HFFc6 (cell line): ENCODE results near the gene PARD3B. TPM values are rescaled to one million over a fixed set of nuclear protein-coding genes. Genes with fewer than 3 reads are reported as not detected.

Experiments
- DNase-seq: peaks from one replicate; pipeline ENCODE4 v3.0.0-alpha.2; 2018
- H3K27ac Mint-ChIP-seq: 2 replicates; pipeline ENCODE4 v1.8.0; 2020; ENCODE audit warnings: mild to moderate bottlenecking, mixed read lengths
- H3K27me3 Mint-ChIP-seq: 2 replicates; pipeline ENCODE4 v1.8.0; 2021; ENCODE audit warnings: mild to moderate bottlenecking, moderate library complexity, mixed read lengths; ENCODE audit not compliant: insufficient read depth
- H3K36me3 Mint-ChIP-seq: 2 replicates; pipeline ENCODE4 v1.8.0; 2021; ENCODE audit warnings: low read depth, mixed read lengths
- H3K4me1 Mint-ChIP-seq: 2 replicates; pipeline ENCODE4 v1.8.0; 2020; ENCODE audit warnings: low read depth, mixed read lengths
- H3K4me3 Mint-ChIP-seq: 2 replicates; pipeline ENCODE4 v1.8.0; 2020; ENCODE audit warnings: mild to moderate bottlenecking, moderate library complexity, mixed read lengths
- H3K9me3 Mint-ChIP-seq: 2 replicates; pipeline ENCODE4 v1.8.0; 2020; ENCODE audit warnings: mild to moderate bottlenecking, mixed read lengths
- total RNA-seq, 6 experiments: library from RNA; stranded (reverse); fragmentation: NEBNext Ultra II Directional; extraction: Animal tissue kit (Norgen Biotek cat#: 25700); gene quantifications; 2 replicates in 1 of 6; 3 replicates in 5 of 6; pipeline ENCODE4 v1.2.3, GENCODE V29; 2021
- TF ChIP-seq, protein P1 (sequence below): fragments of 200-600 bp; sonication (generic); IDR thresholded peaks from 2 replicates; pipeline ENCODE4 v1.5.0; 2021; ENCODE audit warnings: antibody characterized with exemption, mild to moderate bottlenecking

PARD3B gene
- total RNA-seq, 6 experiments from 2014 or later, result 14.0 to 22.4 (median 15.3) TPM

DNA sequence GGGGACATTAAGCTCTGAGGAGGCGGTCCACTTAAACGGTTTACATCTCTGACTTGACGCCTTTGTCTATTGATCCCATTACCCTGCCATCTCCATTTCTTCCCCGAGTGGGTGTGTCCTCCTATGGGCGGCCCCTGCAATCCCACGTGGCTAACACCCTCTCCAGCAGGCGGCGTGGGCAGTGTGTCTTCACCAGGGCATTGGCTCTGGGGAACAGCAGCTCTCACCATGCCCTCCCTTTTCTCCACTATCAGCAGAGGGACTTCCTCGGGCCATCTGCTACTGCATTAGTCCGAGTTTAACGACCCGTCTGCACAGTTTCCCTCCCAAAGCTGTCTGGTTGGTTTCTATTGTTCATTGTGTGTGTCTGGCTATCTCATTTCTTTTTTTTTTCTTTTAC lies 625.1 kb downstream of the PARD3B start:
- peaks cover 2% of the 10 kb centered on the region; the same call in 1 of the 2 replicates for H3K27me3 Mint-ChIP-seq
- peaks cover 14% of the 10 kb centered on the region for H3K36me3 Mint-ChIP-seq
- no peak for DNase-seq
- peaks cover 4% of the 10 kb centered on the region; the same call in 1 of the 2 replicates for H3K4me1 Mint-ChIP-seq
- H3K9me3 Mint-ChIP-seq, result no peaks in the 10 kb centered on the region
- H3K27ac Mint-ChIP-seq, result no peak overlapping the region
- TF ChIP-seq, protein P1, sequence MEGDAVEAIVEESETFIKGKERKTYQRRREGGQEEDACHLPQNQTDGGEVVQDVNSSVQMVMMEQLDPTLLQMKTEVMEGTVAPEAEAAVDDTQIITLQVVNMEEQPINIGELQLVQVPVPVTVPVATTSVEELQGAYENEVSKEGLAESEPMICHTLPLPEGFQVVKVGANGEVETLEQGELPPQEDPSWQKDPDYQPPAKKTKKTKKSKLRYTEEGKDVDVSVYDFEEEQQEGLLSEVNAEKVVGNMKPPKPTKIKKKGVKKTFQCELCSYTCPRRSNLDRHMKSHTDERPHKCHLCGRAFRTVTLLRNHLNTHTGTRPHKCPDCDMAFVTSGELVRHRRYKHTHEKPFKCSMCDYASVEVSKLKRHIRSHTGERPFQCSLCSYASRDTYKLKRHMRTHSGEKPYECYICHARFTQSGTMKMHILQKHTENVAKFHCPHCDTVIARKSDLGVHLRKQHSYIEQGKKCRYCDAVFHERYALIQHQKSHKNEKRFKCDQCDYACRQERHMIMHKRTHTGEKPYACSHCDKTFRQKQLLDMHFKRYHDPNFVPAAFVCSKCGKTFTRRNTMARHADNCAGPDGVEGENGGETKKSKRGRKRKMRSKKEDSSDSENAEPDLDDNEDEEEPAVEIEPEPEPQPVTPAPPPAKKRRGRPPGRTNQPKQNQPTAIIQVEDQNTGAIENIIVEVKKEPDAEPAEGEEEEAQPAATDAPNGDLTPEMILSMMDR, result no peak
- H3K4me3 Mint-ChIP-seq, result no peak overlapping the region

DNA sequence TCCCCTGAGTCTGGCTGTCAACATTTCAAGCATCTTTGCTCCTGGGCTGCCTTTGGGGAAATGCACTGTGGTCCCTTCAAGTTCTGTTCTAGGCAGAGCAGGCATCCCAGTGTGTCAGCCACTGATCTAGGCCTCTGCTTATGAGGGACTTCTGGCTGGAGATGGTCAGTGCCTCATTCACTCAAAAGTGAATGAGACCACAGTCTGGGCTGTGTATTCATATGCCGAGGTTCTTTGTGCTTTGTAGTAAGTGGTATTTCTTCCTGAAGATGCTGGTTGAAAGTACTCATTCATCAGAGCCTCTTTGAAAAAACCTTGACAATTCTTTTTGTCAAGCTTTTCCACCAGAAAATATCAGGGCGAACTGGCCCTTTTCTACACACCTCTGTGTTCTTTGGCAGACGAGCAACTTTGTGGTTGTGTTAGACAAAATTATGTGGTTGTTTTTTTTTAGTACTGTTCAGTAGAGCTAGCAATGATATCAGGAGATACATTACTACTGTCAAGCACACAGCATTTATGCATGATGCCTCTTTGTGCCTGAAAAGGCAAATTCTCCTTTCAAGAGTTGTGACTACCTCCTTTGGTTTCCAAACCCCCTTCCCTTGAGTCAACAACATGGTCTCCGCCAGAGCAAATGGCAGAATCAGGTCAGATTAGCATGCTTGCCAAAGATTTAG lies 626.1 kb downstream of the PARD3B start:
- Mint-ChIP-seq H3K36me3 (peaks cover 8% of the 10 kb centered on the region), H3K27ac (no peak overlapping the region), H3K4me3 (no peak overlapping the region), H3K9me3 (no peaks in the 10 kb centered on the region), H3K4me1 (peaks cover 7% of the 10 kb centered on the region), H3K27me3 (peaks cover 2% of the 10 kb centered on the region; the same call in 1 of the 2 replicates)
- TF ChIP-seq, protein P1, result no peak
- DNase-seq, result no peak

DNA sequence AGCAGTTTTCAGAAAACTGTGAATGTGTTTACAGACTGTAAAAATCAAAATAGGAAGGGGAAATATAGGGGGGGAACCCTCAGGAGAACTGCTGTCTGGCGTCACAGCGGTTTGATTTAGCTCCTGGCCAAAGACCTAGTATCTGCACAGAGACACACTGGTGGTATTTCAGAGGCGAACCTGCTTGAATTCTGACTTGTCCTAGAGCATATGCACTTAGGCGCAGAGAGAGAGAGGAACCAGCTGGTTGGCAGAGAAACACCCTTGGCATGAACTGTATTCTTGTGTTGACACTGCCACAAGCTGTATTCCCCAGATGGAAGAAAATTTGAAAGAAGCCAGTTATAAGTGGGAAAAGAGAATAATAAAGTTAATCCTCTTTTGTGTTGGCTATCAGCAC lies 630.6 kb downstream of the PARD3B start:
- DNase-seq, result no peak
- TF ChIP-seq, protein P1, result no peak
- Mint-ChIP-seq H3K4me3 (no peak overlapping the region), H3K4me1 (peaks cover 6% of the 10 kb centered on the region), H3K9me3 (no peaks in the 10 kb centered on the region), H3K27me3 (peaks cover 2% of the 10 kb centered on the region; the same call in 1 of the 2 replicates), H3K36me3 (0 out of 2 replicates have a peak, but pooled peaks cover 4% of the 10 kb centered on the region), H3K27ac (no peak overlapping the region)

DNA sequence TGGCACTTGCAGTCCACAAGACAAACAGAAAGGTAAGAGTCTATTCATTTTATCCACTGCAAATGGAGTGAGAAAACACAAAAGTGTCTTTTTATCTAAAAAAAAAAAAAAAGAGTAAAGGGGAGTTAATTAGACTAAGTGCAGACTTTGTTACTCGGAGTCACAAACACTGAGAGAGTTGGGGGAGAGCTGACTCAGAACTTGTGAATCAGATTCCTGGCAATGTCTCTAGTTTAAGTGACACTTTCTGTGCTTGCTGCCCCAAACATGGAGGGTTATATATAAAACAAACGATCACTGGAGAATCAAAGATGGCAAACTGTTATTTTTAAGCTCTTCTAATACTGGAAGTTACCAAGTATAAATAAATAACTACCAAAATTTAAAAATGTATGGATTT lies 631.3 kb downstream of the PARD3B start:
- DNase-seq, result no peak
- H3K27me3 Mint-ChIP-seq, result peaks cover 2% of the 10 kb centered on the region; the same call in 1 of the 2 replicates

DNA sequence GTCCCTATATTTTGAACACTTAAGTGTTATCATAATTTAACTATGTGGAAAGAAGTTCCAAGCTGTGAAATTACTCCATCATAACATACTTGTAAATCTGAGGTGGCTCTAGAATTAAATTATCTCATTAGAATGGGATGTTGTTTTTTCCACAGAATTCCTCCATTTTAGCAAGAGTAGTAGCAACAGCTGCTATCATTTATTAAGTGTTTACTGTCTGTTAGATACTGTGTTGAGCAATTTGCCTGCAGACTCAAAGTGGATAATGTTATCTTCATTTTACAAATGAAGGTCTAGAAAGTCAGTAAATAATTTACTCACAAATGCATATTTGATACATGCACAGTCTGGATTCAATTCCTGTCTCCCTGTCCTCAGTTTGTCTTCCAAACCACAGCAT lies 632.3 kb downstream of the PARD3B start:
- peaks cover 2% of the 10 kb centered on the region for H3K27me3 Mint-ChIP-seq
- H3K9me3 Mint-ChIP-seq, result no peaks in the 10 kb centered on the region
- no peak overlapping the region for H3K27ac Mint-ChIP-seq
- peaks cover 6% of the 10 kb centered on the region for H3K4me1 Mint-ChIP-seq
- DNase-seq, result no peak
- no peak overlapping the region for H3K4me3 Mint-ChIP-seq
- no peaks in the 10 kb centered on the region for H3K36me3 Mint-ChIP-seq
- TF ChIP-seq, protein P1, result no peak

More for the DNA sequence above, 631.3 kb downstream of the PARD3B start:
- Mint-ChIP-seq H3K9me3 (no peaks in the 10 kb centered on the region), H3K36me3 (0 out of 2 replicates have a peak, but pooled peaks cover 4% of the 10 kb centered on the region), H3K4me3 (no peak overlapping the region), H3K4me1 (peaks cover 6% of the 10 kb centered on the region), H3K27ac (no peak overlapping the region)
- TF ChIP-seq, protein P1, result no peak
